Endothelial cell of umbilical vein (primary cell): Measurements from ENCODE around the gene CD34. TPM values are rescaled to one million over a fixed set of nuclear protein-coding genes. Genes with fewer than 3 reads are reported as not detected.

Experiments used
- BruUV-seq: library from RNA; stranded (reverse); fragments of 400-500 nt; replicated peaks from 2 replicates; lab custom pipeline; 2021; lab: Mats Ljungman, UMichigan
- CTCF ChIA-PET: fragments of 300-600, 350-600 bp; sonication (Branson Sonifier 250); formaldehyde crosslinking; loops from one replicate; lab custom pipeline; 2021; ENCODE audit warnings: antibody characterized with exemption, inconsistent platforms; lab: Charles Lee
- POLR2A ChIA-PET: fragments of 300-600, 350-600 bp; sonication (Branson Sonifier 250); formaldehyde crosslinking; loops from one replicate; lab custom pipeline; 2021; ENCODE audit warnings: antibody characterized with exemption, inconsistent platforms; lab: Charles Lee
- DNase-seq: peaks from one replicate; pipeline ENCODE4 v3.0.0-alpha.2; 2011; ENCODE audit warnings: low read depth, low spot score
- FAIRE-seq: peaks from 2 replicates; lab custom pipeline; 2011; peaks lifted over from hg19 to GRCh38; lab: Jason Lieb, UNC
- H2AFZ ChIP-seq: 2 replicates; pipeline ENCODE4 v1.6.0; 2012; ENCODE audit warnings: low read depth, low read length, control low read depth, inconsistent platforms
- H3K27ac ChIP-seq: 2 replicates; pipeline ENCODE4 v1.5.1; 2011; ENCODE audit warnings: low read depth, mild to moderate bottlenecking, control low read depth, low read length, moderate library complexity; ENCODE audit not compliant: insufficient read depth
- H3K27me3 ChIP-seq, 2 experiments: 2 replicates each; pipeline versions ENCODE4 v1.6.0 to v1.6.1; 2011; ENCODE audit warnings: low read length in 2 of 2, mixed read lengths in 1 of 2; ENCODE audit not compliant: control insufficient read depth in 2 of 2, insufficient read depth in 2 of 2
- H3K36me3 ChIP-seq, 2 experiments: 2 replicates in 1 of 2; 3 replicates in 1 of 2; pipeline ENCODE4 v1.5.1; 2011; ENCODE audit warnings: low read length in 2 of 2, mild to moderate bottlenecking in 1 of 2, moderate library complexity in 1 of 2; ENCODE audit not compliant: control insufficient read depth in 2 of 2, insufficient read depth in 2 of 2; ENCODE audit errors: extremely low read depth in 1 of 2
- H3K4me1 ChIP-seq: 3 replicates; pipeline ENCODE4 v1.5.1; 2011; ENCODE audit warnings: mild to moderate bottlenecking, low read length; ENCODE audit not compliant: control insufficient read depth, insufficient read depth; ENCODE audit errors: extremely low read depth
- H3K4me2 ChIP-seq: 2 replicates; pipeline ENCODE4 v1.6.1; 2011; ENCODE audit warnings: low read length, control low read depth, mixed read lengths; ENCODE audit not compliant: insufficient read depth
- H3K4me3 ChIP-seq, 3 experiments: fragments of 200-600 bp in 1 of 3; sonication (generic), shearing (Covaris generic) in 1 of 3; replicated peaks in 1 of 3; 2 replicates each; pipeline ENCODE4 v1.5.1; 2011 to 2016; ENCODE audit warnings: control low read depth in 3 of 3, low read length in 3 of 3, mild to moderate bottlenecking in 2 of 3, inconsistent platforms in 1 of 3, low read depth in 1 of 3, moderate library complexity in 1 of 3; ENCODE audit not compliant: insufficient read depth in 1 of 3
- H3K79me2 ChIP-seq: 2 replicates; pipeline ENCODE4 v1.6.0; 2012; ENCODE audit warnings: low read length, inconsistent platforms; ENCODE audit not compliant: control insufficient read depth, insufficient read depth
- H3K9ac ChIP-seq: replicated peaks from 2 replicates; pipeline ENCODE3; 2011; ENCODE audit warnings: low read length, control low read depth; ENCODE audit not compliant: insufficient read depth; ENCODE audit errors: extremely low read depth
- H3K9me1 ChIP-seq: replicated peaks from 3 replicates; pipeline ENCODE4 v1.6.0; 2011; ENCODE audit warnings: mild to moderate bottlenecking, low read length; ENCODE audit not compliant: control insufficient read depth, insufficient read depth; ENCODE audit errors: extremely low read depth
- H3K9me3 ChIP-seq: replicated peaks from 2 replicates; pipeline ENCODE4 v1.5.1; 2012; ENCODE audit warnings: low read length, inconsistent platforms; ENCODE audit not compliant: control insufficient read depth, insufficient read depth
- H4K20me1 ChIP-seq: replicated peaks from 2 replicates; pipeline ENCODE3; 2011; ENCODE audit warnings: mild to moderate bottlenecking, low read length; ENCODE audit not compliant: control insufficient read depth, insufficient read depth; ENCODE audit errors: extremely low read depth
- EZH2 ChIP-seq: IDR thresholded peaks from 2 replicates; pipeline ENCODE4 v1.6.1; 2012; ENCODE audit warnings: borderline replicate concordance, low read depth, mild to moderate bottlenecking, moderate library complexity, low read length, inconsistent platforms; ENCODE audit not compliant: severe bottlenecking
- FOS ChIP-seq: IDR thresholded peaks from 2 replicates; pipeline ENCODE4 v1.6.1; 2011; ENCODE audit warnings: mild to moderate bottlenecking, low read length, moderate library complexity, borderline replicate concordance; ENCODE audit not compliant: insufficient read depth
- GATA2 ChIP-seq: IDR thresholded peaks from 2 replicates; pipeline ENCODE4 v1.7.0; 2011; ENCODE audit warnings: low read depth, mild to moderate bottlenecking, moderate library complexity, mixed read lengths, low read length; ENCODE audit not compliant: insufficient read length, insufficient read depth
- JUN ChIP-seq: IDR thresholded peaks from 2 replicates; pipeline ENCODE4 v1.6.1; 2011; ENCODE audit warnings: borderline replicate concordance, low read depth; ENCODE audit not compliant: insufficient read length, insufficient read depth
- MAX ChIP-seq: IDR thresholded peaks from 2 replicates; pipeline ENCODE4 v1.6.1; 2011; ENCODE audit not compliant: insufficient read depth, insufficient read length
- MYC ChIP-seq: IDR thresholded peaks from one replicate; pipeline ENCODE4 v1.6.1; 2011; ENCODE audit warnings: mild to moderate bottlenecking, low read depth, low read length
- POLR2A ChIP-seq: IDR thresholded peaks from 2 replicates; pipeline ENCODE4 v1.6.1; 2012; ENCODE audit warnings: low read depth, mild to moderate bottlenecking, control low read depth, low read length
- POLR2AphosphoS5 ChIP-seq: IDR thresholded peaks from 2 replicates; pipeline ENCODE4 v1.6.1; 2012; ENCODE audit warnings: low read depth, mild to moderate bottlenecking, control low read depth, low read length, moderate library complexity; ENCODE audit not compliant: insufficient read depth
- dilution Hi-C: fragments of 300-500 bp; cut with MboI; formaldehyde crosslinking; loops from one replicate; pipeline ENCODE4 v1.15.0; 2019; ENCODE audit warnings: low sequenced_read_pairs; ENCODE audit not compliant: extremely low pct_ligation_motif_present
- intact Hi-C: fragments of 100-400 bp; cut with micrococcal nuclease; formaldehyde crosslinking; loops from one replicate; pipeline ENCODE4 v1.10.0; 2022
- polyA plus RNA-seq, 4 experiments: library from polyadenylated mRNA; depleted of rRNA in 3 of 4; stranded (reverse) in 3 of 4; unstranded in 1 of 4; fragments of >200 nt; gene quantifications; 2 replicates each; pipeline versions ENCODE4 v1.2.1 to v1.2.3, GENCODE V29; 2011 to 2012; ENCODE audit warnings: missing spikeins in 1 of 4
- total RNA-seq: library from RNA; stranded (reverse); gene quantifications from 2 replicates; pipeline ENCODE4 v1.2.3, GENCODE V29; 2021
- TF ChIP-seq, protein P1 (sequence below), 2 donors: IDR thresholded peaks; 1 replicate in 1 of 2; 2 replicates in 1 of 2; pipeline ENCODE4 v1.5.1; 2011; ENCODE audit warnings: low read length in 2 of 2, mild to moderate bottlenecking in 2 of 2, moderate library complexity in 2 of 2, control low read depth in 1 of 2, inconsistent platforms in 1 of 2, low read depth in 1 of 2; ENCODE audit not compliant: insufficient read depth in 1 of 2; ENCODE audit errors: extremely low read depth in 1 of 2

The CD34 gene
- total and polyA plus RNA-seq, 2 donors (not counting 3 experiments of a cell fraction or from before 2014, with no cell fraction given), result 102 to 174 TPM

DNA sequence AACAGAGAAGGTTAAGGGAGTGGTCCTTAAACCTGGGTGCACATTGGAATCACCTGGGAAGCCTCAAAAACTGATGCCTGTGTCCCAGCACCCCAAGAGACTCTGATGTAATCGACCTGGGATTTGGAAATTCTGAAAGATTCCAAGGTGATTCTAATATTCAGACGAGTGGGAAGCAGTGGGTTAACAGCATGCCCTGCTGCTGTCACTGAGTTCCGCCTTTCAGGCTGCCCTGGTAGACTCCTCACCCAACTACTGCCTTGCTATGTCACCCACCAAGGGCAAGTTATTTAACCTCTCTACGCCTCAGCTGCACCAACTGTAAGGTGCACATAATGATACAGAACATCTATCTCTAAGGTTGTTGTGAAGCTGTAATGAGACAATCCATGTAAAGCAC is 59.2 kb downstream of the CD34 start:
- Histone ChIP-seq H4K20me1 (no peaks in the 10 kb centered on the region), H3K27ac (no peak overlapping the region), H3K4me1 (peaks cover 45% of the 10 kb centered on the region), H3K79me2 (peaks cover 55% of the 10 kb centered on the region), H2AFZ (no peak overlapping the region), H3K4me2 (no peak overlapping the region), H3K9me3 (no peaks in the 10 kb centered on the region), H3K9ac (no peak overlapping the region), H3K4me3 (no peak overlapping the region), H3K27me3 (no peaks in the 10 kb centered on the region), H3K9me1 (no peaks in the 10 kb centered on the region), H3K36me3 (peaks cover 2% of the 10 kb centered on the region in 2 experiments)
- POLR2A ChIA-PET, result no interaction called here
- TF ChIP-seq, protein P1, sequence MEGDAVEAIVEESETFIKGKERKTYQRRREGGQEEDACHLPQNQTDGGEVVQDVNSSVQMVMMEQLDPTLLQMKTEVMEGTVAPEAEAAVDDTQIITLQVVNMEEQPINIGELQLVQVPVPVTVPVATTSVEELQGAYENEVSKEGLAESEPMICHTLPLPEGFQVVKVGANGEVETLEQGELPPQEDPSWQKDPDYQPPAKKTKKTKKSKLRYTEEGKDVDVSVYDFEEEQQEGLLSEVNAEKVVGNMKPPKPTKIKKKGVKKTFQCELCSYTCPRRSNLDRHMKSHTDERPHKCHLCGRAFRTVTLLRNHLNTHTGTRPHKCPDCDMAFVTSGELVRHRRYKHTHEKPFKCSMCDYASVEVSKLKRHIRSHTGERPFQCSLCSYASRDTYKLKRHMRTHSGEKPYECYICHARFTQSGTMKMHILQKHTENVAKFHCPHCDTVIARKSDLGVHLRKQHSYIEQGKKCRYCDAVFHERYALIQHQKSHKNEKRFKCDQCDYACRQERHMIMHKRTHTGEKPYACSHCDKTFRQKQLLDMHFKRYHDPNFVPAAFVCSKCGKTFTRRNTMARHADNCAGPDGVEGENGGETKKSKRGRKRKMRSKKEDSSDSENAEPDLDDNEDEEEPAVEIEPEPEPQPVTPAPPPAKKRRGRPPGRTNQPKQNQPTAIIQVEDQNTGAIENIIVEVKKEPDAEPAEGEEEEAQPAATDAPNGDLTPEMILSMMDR (IDR thresholded peaks at IDR 0.05; ENCODE audit: extremely low read depth in 1 of 2, insufficient read depth in 1 of 2, low read depth in 1 of 2, low read length in 2 of 2), result no peak
- TF ChIP-seq POLR2AphosphoS5, result no peak
- TF ChIP-seq GATA2, result no peak
- no peak for TF ChIP-seq FOS
- no peak for TF ChIP-seq JUN
- TF ChIP-seq EZH2, result no peak
- no peak for TF ChIP-seq MYC
- no peak for TF ChIP-seq POLR2A
- no peak for TF ChIP-seq MAX
- intact Hi-C loops (no loop called here), dilution Hi-C loops (no loop called here)
- DNase-seq (no peak), FAIRE-seq (no peak)
- CTCF ChIA-PET, result interaction anchor here (0.9 to 3.3 kb wide), 4 partner anchors 9 to 111 kb away, joined by 3 to 26 read pairs (median 6); no protein-coding TSS in a partner anchor
- no TSS peak for BruUV-seq
